Neural progenitor cell (in vitro differentiated cells): ENCODE measurements around the gene COQ7.

ENCODE experiments used
- CTCF ChIP-seq: fragments of 200-600 bp; sonication (generic); IDR thresholded peaks from 2 replicates; pipeline ENCODE4 v1.5.1; 2017; ENCODE audit warnings: antibody characterized with exemption, mild to moderate bottlenecking
- EZH2 ChIP-seq: fragments of 200-600 bp; sonication (generic); IDR thresholded peaks from 2 replicates; pipeline ENCODE4 v1.6.1; 2017; ENCODE audit warnings: antibody characterized with exemption, mild to moderate bottlenecking, moderate library complexity
- EZH2phosphoT487 ChIP-seq: fragments of 200-600 bp; sonication (generic); IDR thresholded peaks from 2 replicates; pipeline ENCODE4 v1.6.1; 2017; ENCODE audit warnings: antibody characterized with exemption

- TF ChIP-seq CTCF = no peak
- TF ChIP-seq EZH2 = no peak
- TF ChIP-seq EZH2phosphoT487 = no peak
Measured at GRCh38 chr16:19077879-19078278, 10.5 kb downstream of the COQ7 start.
